ENCODE results near the gene DGCR6L. TPM values are rescaled to one million over a fixed set of nuclear protein-coding genes. Genes with fewer than 3 reads are reported as not detected.

DGCR6L gene
- total RNA-seq, 1 experiment from 2014 or later, result 38.6 TPM

- Histone ChIP-seq H3K27ac (ENCODE audit: insufficient read length, low read depth, low read length) (no peak overlapping the region), H4K5ac (ENCODE audit: insufficient read length, low read depth, low read length) (no peak overlapping the region), H3K79me1 (ENCODE audit: insufficient read depth, low read depth, low read length, poor library complexity, severe bottlenecking) (no peaks in the 10 kb centered on the region), H2BK120ac (ENCODE audit: low read depth, low read length, poor library complexity, severe bottlenecking) (no peak overlapping the region), H3K56ac (ENCODE audit: insufficient read length, low read depth, low read length) (no peak overlapping the region), H3K23me2 (ENCODE audit: insufficient read length, low read depth, low read length, poor library complexity, severe bottlenecking) (no peaks in the 10 kb centered on the region), H2BK15ac (ENCODE audit: low read depth, low read length) (no peak overlapping the region), H2AFZ (ENCODE audit: low read length) (no peak overlapping the region), H3K4ac (ENCODE audit: low read depth, low read length) (no peak overlapping the region), H3K14ac (ENCODE audit: insufficient read depth, low read length) (no peak overlapping the region), H3K79me2 (ENCODE audit: insufficient read depth, low read length) (no peaks in the 10 kb centered on the region), H4K91ac (ENCODE audit: insufficient read length, low read depth, low read length) (no peak overlapping the region), H3K9me3 (ENCODE audit: control insufficient read depth, low read depth, low read length) (no peaks in the 10 kb centered on the region), H2AK5ac (ENCODE audit: insufficient read length, low read length) (no peak overlapping the region), H3K18ac (ENCODE audit: insufficient read length, low read depth, low read length) (no peak overlapping the region), H3T11ph (ENCODE audit: low read length) (no peak overlapping the region), H4K20me1 (ENCODE audit: control insufficient read depth, insufficient read depth, insufficient read length) (no peaks in the 10 kb centered on the region), H3K9ac (ENCODE audit: extremely low read depth, insufficient read length, low read length) (no peak overlapping the region), H3K27me3 (ENCODE audit: insufficient read depth, low read length) (no peaks in the 10 kb centered on the region), H3K23ac (ENCODE audit: insufficient read length, low read depth, low read length) (no peak overlapping the region), H2BK20ac (ENCODE audit: low read depth, low read length, poor library complexity, severe bottlenecking) (no peak overlapping the region), H4K8ac (replicated peaks; ENCODE audit: insufficient read length, low read depth, low read length) (no peak overlapping the region), H3K4me1 (ENCODE audit: insufficient read depth, low read length) (no peaks in the 10 kb centered on the region), H2BK5ac (ENCODE audit: insufficient read length, low read length) (no peak overlapping the region), H3K4me2 (ENCODE audit: insufficient read depth, insufficient read length, low read length) (no peak overlapping the region), H2BK12ac (ENCODE audit: insufficient read length, low read depth, low read length) (no peak overlapping the region)
- no peaks in the 10 kb centered on the region for H3K9me3 Mint-ChIP-seq
- no peak overlapping the region for H3K4me3 Mint-ChIP-seq
- H3K36me3 Mint-ChIP-seq (ENCODE audit: insufficient read depth in 1 of 3, low read depth in 3 of 3), result no peaks in the 10 kb centered on the region
- TF ChIP-seq CTCF (conservative IDR thresholded peaks at IDR 0.05), result no peak
- DNase-seq, result no peak
- peaks cover 10 to 11% of the 10 kb centered on the region in 2 experiments for H3K4me1 Mint-ChIP-seq
- no CpG with 5 or more reads among the region's 5 CpGs for WGBS (ENCODE audit: extremely low coverage, insufficient read length, low lambda C conversion rate)
- peaks cover 4% of the 10 kb centered on the region for H3K27me3 Mint-ChIP-seq (ENCODE audit: low read depth)
- no peak overlapping the region for H3K27ac Mint-ChIP-seq
These were observed 36.2 kb downstream of the DGCR6L start for GRCh38 chr22:20283674-20284066.

Data from H9 (cell line).